Measurements from ENCODE around the gene IL1R2.

IL1R2 gene

GRCh38 chr2:102018823-102019445 lies 27.2 kb downstream of the IL1R2 start:
- in situ Hi-C loops (cut with MboI; ENCODE audit: low sequenced_read_pairs): no loop called here

GRCh38 chr2:102020596-102021170 lies 28.9 kb downstream of the IL1R2 start:
- in situ Hi-C loops (cut with MboI; ENCODE audit: low sequenced_read_pairs): no loop called here

DNA sequence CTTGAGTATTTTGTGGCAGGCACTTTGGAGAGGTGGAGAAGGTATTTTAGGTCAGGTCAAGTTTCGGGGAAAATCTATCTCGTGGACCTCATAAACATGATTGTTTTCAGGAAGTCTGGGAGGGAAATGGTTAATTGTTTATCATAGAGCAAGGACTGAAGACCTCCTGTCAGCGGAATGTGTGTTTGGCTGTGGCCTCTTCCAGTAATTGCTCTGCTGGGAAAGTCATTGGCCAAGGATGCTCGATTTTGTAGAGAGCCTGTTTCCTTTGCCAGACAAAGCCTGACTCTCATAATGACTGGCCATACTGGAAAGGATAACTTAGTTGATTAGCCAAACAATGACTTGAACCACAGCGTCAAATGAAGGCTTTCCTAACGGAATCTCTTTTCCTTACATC lies 30.0 kb downstream of the IL1R2 start:
- in situ Hi-C loops (cut with MboI; ENCODE audit: low sequenced_read_pairs): no loop called here

DNA sequence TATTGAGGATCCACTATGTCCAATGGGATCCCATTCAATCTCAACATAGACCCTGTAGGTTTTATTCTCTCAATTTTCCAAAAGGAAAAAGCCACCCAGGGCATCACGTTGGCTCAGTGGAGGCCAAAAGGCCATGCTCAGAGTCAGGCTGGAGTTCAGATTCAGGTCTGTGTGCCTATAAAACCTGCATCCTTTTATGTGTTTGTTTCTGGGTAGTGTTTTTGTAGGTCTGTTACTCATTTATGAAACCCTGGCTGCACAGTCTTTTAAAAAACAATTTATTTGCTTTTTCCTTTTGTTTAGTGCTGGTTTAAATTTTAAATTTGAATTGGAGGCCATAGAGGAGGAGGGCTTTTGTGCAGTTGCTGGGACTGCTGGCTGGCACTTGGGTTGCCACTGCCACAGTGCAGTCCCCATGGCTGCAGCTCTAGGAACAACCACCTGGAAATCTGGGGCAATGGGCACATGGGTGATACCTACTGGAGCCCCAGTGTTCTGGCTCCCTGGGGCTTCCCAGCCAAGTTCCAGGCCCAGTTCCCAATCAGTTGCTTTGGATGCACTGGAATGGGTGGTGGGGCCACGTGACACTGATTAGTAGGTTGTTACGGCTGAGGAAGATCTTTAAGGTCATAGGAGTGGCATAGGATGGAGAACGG lies 31.3 kb downstream of the IL1R2 start:
- in situ Hi-C loops (cut with MboI; ENCODE audit: low sequenced_read_pairs): no loop called here

- in situ Hi-C loops (cut with MboI; ENCODE audit: low sequenced_read_pairs): no loop called here
These were observed 32.6 kb downstream of the IL1R2 start for GRCh38 chr2:102024410-102024809.

- in situ Hi-C loops (cut with MboI; ENCODE audit: low sequenced_read_pairs): no loop called here
These were observed 33.3 kb downstream of the IL1R2 start for GRCh38 chr2:102025016-102025501.

DNA sequence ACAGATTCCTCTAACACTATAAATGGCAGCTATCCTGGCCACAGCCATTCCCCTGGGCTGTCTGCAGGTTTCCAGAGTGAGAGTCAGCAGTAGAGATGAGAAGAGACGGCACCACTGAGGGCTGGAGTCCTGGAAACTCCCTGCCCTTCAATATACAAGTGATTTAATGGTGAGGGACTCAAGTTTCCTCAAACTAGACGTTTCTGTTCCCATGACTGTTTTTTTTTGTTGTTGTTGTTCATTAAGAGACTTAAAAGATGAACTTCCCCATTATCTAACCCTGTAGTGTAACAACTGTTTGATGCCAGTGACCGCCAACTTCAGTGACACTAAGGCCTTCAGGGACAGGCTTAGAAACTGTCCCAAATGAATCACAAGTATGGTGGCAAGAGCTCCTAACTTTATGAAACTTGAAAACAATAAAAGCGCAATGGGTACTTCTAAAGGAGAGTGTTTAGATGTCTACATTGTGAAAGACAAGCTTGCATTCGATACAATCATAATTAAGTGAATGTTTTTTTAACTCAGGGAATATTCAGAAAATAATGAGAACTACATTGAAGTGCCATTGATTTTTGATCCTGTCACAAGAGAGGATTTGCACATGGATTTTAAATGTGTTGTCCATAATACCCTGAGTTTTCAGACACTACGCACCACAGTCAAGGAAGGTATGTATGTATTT lies 34.0 kb downstream of the IL1R2 start:
- in situ Hi-C loops (cut with MboI; ENCODE audit: low sequenced_read_pairs): no loop called here

GRCh38 chr2:102027036-102027980 lies 35.5 kb downstream of the IL1R2 start:
- in situ Hi-C loops (cut with MboI; ENCODE audit: low sequenced_read_pairs): no loop called here

DNA sequence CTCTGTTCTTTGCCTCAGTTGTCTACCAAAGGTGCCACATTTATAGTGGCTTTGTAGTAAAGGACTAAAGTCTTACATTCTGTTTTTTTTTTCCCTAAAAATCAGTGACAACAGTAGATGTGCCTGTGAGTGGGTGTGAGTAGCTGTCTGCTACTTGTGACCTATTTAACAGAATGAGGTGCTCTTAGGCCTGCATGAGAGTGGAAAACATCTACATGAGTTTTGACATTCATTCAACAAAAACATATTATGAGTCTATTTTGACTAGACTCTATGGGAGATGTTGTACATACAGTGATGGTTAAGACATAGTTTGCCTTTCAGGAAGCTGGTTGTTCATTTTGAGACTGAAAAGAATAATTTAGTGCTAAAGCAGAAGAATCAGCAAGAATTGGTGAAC lies 36.7 kb downstream of the IL1R2 start:
- in situ Hi-C loops (cut with MboI; ENCODE audit: low sequenced_read_pairs): no loop called here

GRCh38 chr2:102029405-102029804 lies 37.6 kb downstream of the IL1R2 start:
- in situ Hi-C loops (cut with MboI; ENCODE audit: low sequenced_read_pairs): no loop called here

GRCh38 chr2:102029952-102030351 lies 38.2 kb downstream of the IL1R2 start:
- in situ Hi-C loops (cut with MboI; ENCODE audit: low sequenced_read_pairs): no loop called here

DNA sequence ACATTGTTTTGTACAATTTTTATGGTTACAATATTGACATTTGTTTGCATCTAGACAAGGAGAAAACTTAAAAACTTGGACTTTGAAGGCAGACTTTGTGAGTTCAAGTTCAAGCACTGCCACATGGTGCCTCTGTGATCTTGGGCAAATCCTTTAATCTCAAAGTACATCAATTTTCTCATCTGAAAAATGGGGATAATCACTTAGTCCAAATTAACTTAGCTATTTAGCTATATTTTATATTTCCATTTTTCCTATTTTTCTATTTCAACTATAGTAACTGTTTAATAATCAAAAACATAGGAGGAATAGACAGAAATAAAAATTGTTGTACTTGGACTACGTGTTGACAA lies 38.7 kb downstream of the IL1R2 start:
- in situ Hi-C loops (cut with MboI; ENCODE audit: low sequenced_read_pairs): no loop called here

GRCh38 chr2:102030855-102031527 lies 39.2 kb downstream of the IL1R2 start:
- in situ Hi-C loops (cut with MboI; ENCODE audit: low sequenced_read_pairs): no loop called here

GRCh38 chr2:102032368-102033030 lies 40.7 kb downstream of the IL1R2 start:
- in situ Hi-C loops (cut with MboI; ENCODE audit: low sequenced_read_pairs): no loop called here

GRCh38 chr2:102033031-102033749 lies 41.4 kb downstream of the IL1R2 start:
- in situ Hi-C loops (cut with MboI; ENCODE audit: low sequenced_read_pairs): no loop called here

DNA sequence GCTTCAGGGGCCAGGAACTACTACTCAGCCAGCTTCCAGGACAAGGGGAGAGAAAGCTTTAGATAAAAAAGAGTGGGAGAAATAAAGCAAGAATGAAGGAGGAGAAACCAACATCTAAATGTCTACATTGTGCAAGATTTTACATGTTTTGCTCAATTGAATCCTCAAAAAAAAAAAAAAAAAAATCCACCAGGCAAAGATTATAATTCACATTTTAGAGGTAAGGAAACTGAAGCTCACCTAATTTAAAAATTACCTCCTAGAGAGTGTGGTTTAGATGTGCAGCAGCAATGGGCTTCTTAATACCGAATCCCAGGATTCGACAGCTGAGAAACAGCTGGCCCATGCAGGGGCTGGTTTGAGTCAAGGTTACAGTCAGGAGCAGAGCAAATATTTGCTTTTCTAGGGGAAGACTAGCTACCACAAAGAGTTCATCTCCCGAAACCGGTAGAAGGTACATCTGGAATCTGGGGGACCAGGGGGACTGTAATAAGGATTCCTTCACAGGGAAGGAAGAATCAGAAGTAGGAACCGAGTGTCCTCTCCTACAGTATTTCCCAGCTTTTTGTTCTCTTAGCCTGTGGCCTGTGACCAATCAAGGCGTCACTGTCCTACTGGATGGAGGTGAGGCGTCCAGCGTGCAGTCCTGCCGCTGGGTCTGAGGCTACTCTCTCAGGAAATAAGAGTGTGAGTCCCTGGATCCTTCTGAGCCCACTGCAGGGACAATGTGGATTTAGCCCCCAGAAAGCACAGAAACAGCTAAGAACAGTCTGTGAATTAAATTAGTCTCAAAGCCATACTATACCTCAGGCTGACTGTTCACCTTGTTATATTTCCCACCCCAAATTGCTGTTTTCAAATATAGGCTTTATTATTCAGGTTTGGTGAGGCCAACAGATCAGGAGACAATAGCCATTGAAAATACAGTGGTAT lies 42.3 kb downstream of the IL1R2 start:
- in situ Hi-C loops (cut with MboI; ENCODE audit: low sequenced_read_pairs): no loop called here

DNA sequence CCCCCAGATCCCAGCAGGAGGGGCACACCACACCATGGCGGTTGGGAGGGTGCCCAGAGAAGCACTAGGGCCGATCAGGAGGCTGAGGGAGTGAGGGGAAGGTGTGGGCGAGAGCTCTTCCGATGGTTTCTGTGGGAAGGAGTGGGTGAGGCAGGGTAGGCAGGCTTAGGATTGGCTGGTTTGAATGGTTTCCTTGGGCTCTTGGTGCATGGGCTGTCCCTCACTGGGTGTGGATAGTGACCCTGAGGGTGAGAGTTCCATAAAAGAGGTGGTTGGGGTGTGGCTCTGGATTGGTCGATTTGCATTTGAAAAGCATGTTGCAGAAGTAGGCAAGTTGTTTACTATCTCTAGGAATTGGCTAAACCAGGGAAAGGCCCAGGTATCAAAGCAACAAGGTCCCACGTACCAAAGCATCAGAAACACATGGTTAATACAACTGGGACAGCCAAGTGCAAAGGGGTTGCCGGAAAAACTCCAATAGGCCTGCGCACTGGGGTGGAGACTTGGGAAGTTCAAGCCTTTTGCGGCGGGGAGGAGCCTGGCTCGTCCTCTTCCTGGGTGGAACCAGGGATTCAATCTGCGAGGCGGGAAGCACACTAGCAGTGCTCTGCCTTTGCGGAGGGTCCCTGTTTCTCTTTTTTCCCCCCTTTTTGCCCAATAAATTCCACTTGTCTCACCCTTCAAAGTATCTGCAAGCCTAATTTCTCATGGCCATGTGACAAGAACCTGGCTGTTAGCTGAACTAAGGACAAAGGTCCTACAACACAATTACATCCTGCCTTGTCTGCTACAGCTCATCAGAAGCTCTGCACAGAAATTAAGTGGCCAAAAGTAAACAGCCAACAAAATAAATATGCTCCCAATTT lies 43.2 kb downstream of the IL1R2 start:
- in situ Hi-C loops (cut with MboI; ENCODE audit: low sequenced_read_pairs): no loop called here
